ENCODE results near the gene C17orf50.
"Not testable (repeated sequence)": the region's sequence is repeated elsewhere in the genome, so short reads cannot be mapped to it uniquely, and the experiment has no call there.

Gene C17orf50

GRCh38 chr17:35734396-35734795, 26.3 kb upstream of the C17orf50 start:
- no peak for DNase-seq (ENCODE audit: low spot score)

- DNase-seq (ENCODE audit: low spot score): no peak
Measured at GRCh38 chr17:35735036-35735805, 25.5 kb upstream of the C17orf50 start.

GRCh38 chr17:35736236-35736635, 24.5 kb upstream of the C17orf50 start:
- DNase-seq (ENCODE audit: low spot score): no peak

GRCh38 chr17:35738519-35739133, 22.1 kb upstream of the C17orf50 start:
- no peak for DNase-seq (ENCODE audit: low spot score)

- no peak for DNase-seq (ENCODE audit: low spot score)
Measured at GRCh38 chr17:35740216-35740615, 20.5 kb upstream of the C17orf50 start.

- peak; percentile 82 for DNase-seq (ENCODE audit: low spot score)
Measured at GRCh38 chr17:35740997-35741931, 19.4 kb upstream of the C17orf50 start.

- DNase-seq (ENCODE audit: low spot score): no peak
Measured at GRCh38 chr17:35742496-35742895, 18.2 kb upstream of the C17orf50 start.

GRCh38 chr17:35742896-35743477, 17.7 kb upstream of the C17orf50 start:
- no peak for DNase-seq (ENCODE audit: low spot score)

GRCh38 chr17:35743626-35744328, 16.9 kb upstream of the C17orf50 start:
- peak; percentile 80 for DNase-seq (ENCODE audit: low spot score)

GRCh38 chr17:35744830-35745229, 15.9 kb upstream of the C17orf50 start:
- no peak for DNase-seq (ENCODE audit: low spot score)

- no peak for DNase-seq (ENCODE audit: low spot score)
Measured at GRCh38 chr17:35745246-35745645, 15.4 kb upstream of the C17orf50 start.

- no peak for DNase-seq (ENCODE audit: low spot score)
Measured at GRCh38 chr17:35745749-35746320, 14.9 kb upstream of the C17orf50 start.

- DNase-seq (ENCODE audit: low spot score): peak; percentile 88
Measured at GRCh38 chr17:35747540-35748017, 13.1 kb upstream of the C17orf50 start.

GRCh38 chr17:35748341-35748841, 12.3 kb upstream of the C17orf50 start:
- DNase-seq (ENCODE audit: low spot score): no peak

GRCh38 chr17:35748979-35749378, 11.7 kb upstream of the C17orf50 start:
- no peak for DNase-seq (ENCODE audit: low spot score)

- DNase-seq (ENCODE audit: low spot score): peak; percentile 69
Measured at GRCh38 chr17:35749560-35750412, 10.9 kb upstream of the C17orf50 start.

GRCh38 chr17:35750526-35751395, 9.9 kb upstream of the C17orf50 start:
- no peak for DNase-seq (ENCODE audit: low spot score)

- not testable (repeated sequence) for DNase-seq (ENCODE audit: low spot score)
Measured at GRCh38 chr17:35751541-35751940, 9.1 kb upstream of the C17orf50 start.

- no peak for DNase-seq (ENCODE audit: low spot score)
Measured at GRCh38 chr17:35752471-35752870, 8.2 kb upstream of the C17orf50 start.
